Activated naive CD8-positive, alpha-beta T cell (primary cell): ENCODE data around the gene MPIG6B.

Source experiments
- H3K27ac Mint-ChIP-seq: one replicate; pipeline ENCODE4 v1.8.0; 2021; ENCODE audit warnings: mixed read lengths
- H3K27me3 Mint-ChIP-seq: one replicate; pipeline ENCODE4 v1.8.0; 2021; ENCODE audit warnings: mixed read lengths
- H3K36me3 Mint-ChIP-seq: one replicate; pipeline ENCODE4 v1.8.0; 2021; ENCODE audit warnings: mixed read lengths
- H3K4me1 Mint-ChIP-seq: one replicate; pipeline ENCODE4 v1.8.0; 2021; ENCODE audit warnings: low read depth, mixed read lengths
- H3K4me3 Mint-ChIP-seq: one replicate; pipeline ENCODE4 v1.8.0; 2021; ENCODE audit warnings: mild to moderate bottlenecking, mixed read lengths
- H3K9me3 Mint-ChIP-seq: one replicate; pipeline ENCODE4 v1.8.0; 2021; ENCODE audit warnings: low read depth, mixed read lengths

The MPIG6B gene

GRCh38 chr6:31725502-31726350 lies 2.6 kb downstream of the MPIG6B start:
- H3K27me3 Mint-ChIP-seq: no peaks in the 10 kb centered on the region
- no peak overlapping the region for H3K27ac Mint-ChIP-seq
- peaks cover 44% of the 10 kb centered on the region for H3K4me1 Mint-ChIP-seq
- no peaks in the 10 kb centered on the region for H3K9me3 Mint-ChIP-seq
- no peak overlapping the region for H3K4me3 Mint-ChIP-seq
- peaks cover 4% of the 10 kb centered on the region for H3K36me3 Mint-ChIP-seq

- Mint-ChIP-seq H3K27ac (peak overlapping the region; percentile 54), H3K9me3 (no peaks in the 10 kb centered on the region), H3K27me3 (no peaks in the 10 kb centered on the region), H3K4me1 (peaks cover 45% of the 10 kb centered on the region), H3K36me3 (peaks cover 4% of the 10 kb centered on the region), H3K4me3 (peak overlapping the region; percentile 63)
These were observed 4.0 kb downstream of the MPIG6B start for GRCh38 chr6:31727034-31727716.

- Mint-ChIP-seq H3K27ac (no peak overlapping the region), H3K4me3 (peak overlapping the region; percentile 63), H3K36me3 (peaks cover 4% of the 10 kb centered on the region), H3K27me3 (no peaks in the 10 kb centered on the region), H3K4me1 (peaks cover 45% of the 10 kb centered on the region), H3K9me3 (no peaks in the 10 kb centered on the region)
These were observed 4.8 kb downstream of the MPIG6B start for GRCh38 chr6:31727717-31728671.

- Mint-ChIP-seq H3K36me3 (peaks cover 4% of the 10 kb centered on the region), H3K9me3 (no peaks in the 10 kb centered on the region), H3K27ac (peak within 1 kb of the TSS; percentile 68), H3K4me1 (peaks cover 49% of the 10 kb centered on the region), H3K27me3 (no peaks in the 10 kb centered on the region), H3K4me3 (peak within 1 kb of the TSS; percentile 96)
These were observed 5.8 kb downstream of the MPIG6B start, which contains the start of gene DDAH2 for GRCh38 chr6:31728767-31729514. DDAH2 (minus strand) TSS chr6:31729299; CDS start chr6:31729161, 138 bp downstream.

GRCh38 chr6:31729515-31729978 lies 6.4 kb downstream of the MPIG6B start:
- Mint-ChIP-seq H3K9me3 (no peaks in the 10 kb centered on the region), H3K27ac (peak overlapping the region; percentile 68), H3K4me3 (peak overlapping the region; percentile 96), H3K27me3 (no peaks in the 10 kb centered on the region), H3K36me3 (peaks cover 4% of the 10 kb centered on the region), H3K4me1 (peaks cover 50% of the 10 kb centered on the region)

GRCh38 chr6:31729979-31730630 lies 6.9 kb downstream of the MPIG6B start:
- peak overlapping the region; percentile 5 for H3K27ac Mint-ChIP-seq
- no peaks in the 10 kb centered on the region for H3K9me3 Mint-ChIP-seq
- peaks cover 4% of the 10 kb centered on the region for H3K36me3 Mint-ChIP-seq
- peaks cover 51% of the 10 kb centered on the region for H3K4me1 Mint-ChIP-seq
- peak overlapping the region; percentile 96 for H3K4me3 Mint-ChIP-seq
- H3K27me3 Mint-ChIP-seq: no peaks in the 10 kb centered on the region

GRCh38 chr6:31730631-31731086 lies 7.5 kb downstream of the MPIG6B start:
- Mint-ChIP-seq H3K36me3 (peaks cover 4% of the 10 kb centered on the region), H3K4me3 (peak overlapping the region; percentile 96), H3K27ac (peak overlapping the region; percentile 5), H3K27me3 (no peaks in the 10 kb centered on the region), H3K9me3 (no peaks in the 10 kb centered on the region), H3K4me1 (peaks cover 53% of the 10 kb centered on the region)

- Mint-ChIP-seq H3K4me3 (no peak overlapping the region), H3K4me1 (peaks cover 47% of the 10 kb centered on the region), H3K36me3 (no peaks in the 10 kb centered on the region), H3K9me3 (no peaks in the 10 kb centered on the region), H3K27me3 (no peaks in the 10 kb centered on the region), H3K27ac (no peak overlapping the region)
These were observed 8.9 kb downstream of the MPIG6B start for GRCh38 chr6:31732029-31732428.

- H3K4me1 Mint-ChIP-seq: peaks cover 54% of the 10 kb centered on the region
- no peaks in the 10 kb centered on the region for H3K9me3 Mint-ChIP-seq
- peak overlapping the region; percentile 99 for H3K4me3 Mint-ChIP-seq
- no peaks in the 10 kb centered on the region for H3K27me3 Mint-ChIP-seq
- peak overlapping the region; percentile 22 for H3K27ac Mint-ChIP-seq
- no peaks in the 10 kb centered on the region for H3K36me3 Mint-ChIP-seq
These were observed 10.6 kb downstream of the MPIG6B start for GRCh38 chr6:31733734-31734133.

- H3K9me3 Mint-ChIP-seq: no peaks in the 10 kb centered on the region
- H3K27me3 Mint-ChIP-seq: no peaks in the 10 kb centered on the region
- peak overlapping the region; percentile 99 for H3K4me3 Mint-ChIP-seq
- H3K27ac Mint-ChIP-seq: peak overlapping the region; percentile 88
- H3K36me3 Mint-ChIP-seq: no peaks in the 10 kb centered on the region
- H3K4me1 Mint-ChIP-seq: peaks cover 57% of the 10 kb centered on the region
These were observed 11.2 kb downstream of the MPIG6B start for GRCh38 chr6:31734247-31734820.

GRCh38 chr6:31734821-31735406 lies 11.7 kb downstream of the MPIG6B start:
- H3K27me3 Mint-ChIP-seq: no peaks in the 10 kb centered on the region
- H3K4me1 Mint-ChIP-seq: peaks cover 61% of the 10 kb centered on the region
- no peaks in the 10 kb centered on the region for H3K9me3 Mint-ChIP-seq
- peak overlapping the region; percentile 99 for H3K4me3 Mint-ChIP-seq
- H3K36me3 Mint-ChIP-seq: no peaks in the 10 kb centered on the region
- H3K27ac Mint-ChIP-seq: peak overlapping the region; percentile 88

- peak within 1 kb of the TSS; percentile 88 for H3K27ac Mint-ChIP-seq
- no peaks in the 10 kb centered on the region for H3K27me3 Mint-ChIP-seq
- H3K36me3 Mint-ChIP-seq: no peaks in the 10 kb centered on the region
- H3K4me3 Mint-ChIP-seq: peak within 1 kb of the TSS; percentile 99
- peaks cover 61% of the 10 kb centered on the region for H3K4me1 Mint-ChIP-seq
- no peaks in the 10 kb centered on the region for H3K9me3 Mint-ChIP-seq
These were observed 13.0 kb downstream of the MPIG6B start, which contains the start of gene CLIC1 for GRCh38 chr6:31736021-31736767. CLIC1 (minus strand) TSS chr6:31736530; CDS start chr6:31736300, 230 bp downstream.
